K562 (cell line): ENCODE data around the gene ASIC1. TPM values are rescaled to one million over a fixed set of nuclear protein-coding genes. Genes with fewer than 3 reads are reported as not detected.

Experiments
- ATAC-seq: fragments of 200-7000 bp; cut with Tn5 transposase; 3 replicates; pipeline ENCODE4 v1.9.1; 2020; ENCODE audit warnings: moderate library complexity
- BruUV-seq: library from RNA; stranded (reverse); fragments of 400-500 nt; replicated peaks from 2 replicates; lab custom pipeline; 2021; lab: Mats Ljungman, UMichigan
- CTCF ChIA-PET: fragments of 300-600 bp; formaldehyde crosslinking; extraction: SDS; loops from one replicate; lab custom pipeline; 2021; ENCODE audit warnings: low intra/inter-chr PET ratio; lab: Yijun Ruan, JAX
- POLR2A ChIA-PET: fragments of 300-600, 350-650 bp; sonication (Branson Sonifier 250); formaldehyde crosslinking; extraction: SDS; loops from one replicate; lab custom pipeline; 2021; ENCODE audit warnings: antibody characterized with exemption, inconsistent platforms; lab: Yijun Ruan, JAX
- DNase-seq, 4 experiments: peaks; one replicate each; pipeline versions ENCODE4 v3.0.0 to v3.0.0-alpha.2; 2011 to 2018; ENCODE audit warnings: low spot score in 3 of 4, mixed read lengths in 3 of 4; ENCODE audit errors: extremely low read depth in 1 of 4
- FAIRE-seq: peaks from 2 replicates; lab custom pipeline; 2011; peaks lifted over from hg19 to GRCh38; lab: Jason Lieb, UNC
- H2AFZ ChIP-seq: 2 replicates; pipeline ENCODE4 v1.6.0; 2011; ENCODE audit warnings: low read depth, low read length, control low read depth, inconsistent platforms
- H3K27ac ChIP-seq: fragments of 200-600 bp; 3 replicates; pipeline ENCODE4 v1.8.0; 2011; ENCODE audit warnings: low read depth, mild to moderate bottlenecking, control low read depth, inconsistent platforms, low read length, moderate library complexity, mixed read lengths; ENCODE audit errors: extremely low read depth
- H3K27me3 ChIP-seq, 2 experiments: fragments of 300-600 bp in 1 of 2; 2 replicates in 1 of 2; 3 replicates in 1 of 2; pipeline versions ENCODE4 v1.6.0 to v1.8.0; 2011; ENCODE audit warnings: inconsistent platforms in 2 of 2, low read length in 2 of 2, mild to moderate bottlenecking in 1 of 2, mixed read lengths in 1 of 2, moderate library complexity in 1 of 2; ENCODE audit not compliant: control insufficient read depth in 2 of 2, insufficient read depth in 2 of 2
- H3K36me3 ChIP-seq: fragments of 300-600 bp; 3 replicates; pipeline ENCODE4 v1.8.0; 2011; ENCODE audit warnings: mild to moderate bottlenecking, low read length, inconsistent platforms; ENCODE audit not compliant: control insufficient read depth, insufficient read depth
- H3K4me1 ChIP-seq, 2 experiments: fragments of 200-600 bp in 1 of 2; replicated peaks in 1 of 2; 2 replicates in 1 of 2; 3 replicates in 1 of 2; pipeline versions ENCODE4 v1.5.1 to v1.8.0; 2011; ENCODE audit warnings: inconsistent platforms in 2 of 2, low read length in 2 of 2, mild to moderate bottlenecking in 1 of 2, mixed read lengths in 1 of 2, moderate library complexity in 1 of 2; ENCODE audit not compliant: control insufficient read depth in 2 of 2, insufficient read depth in 2 of 2
- H3K4me2 ChIP-seq: 2 replicates; pipeline ENCODE4 v1.6.1; 2011; ENCODE audit warnings: low read length, control low read depth, inconsistent platforms, mixed read lengths; ENCODE audit not compliant: insufficient read depth
- H3K4me3 ChIP-seq: fragments of 200-600 bp; sonication (generic), shearing (Covaris generic); 2 replicates; pipeline ENCODE4 v1.5.1; 2016; ENCODE audit warnings: control low read depth, inconsistent platforms
- H3K79me2 ChIP-seq: fragments of 200-600 bp; 3 replicates; pipeline ENCODE4 v1.8.0; 2011; ENCODE audit warnings: low read length, inconsistent platforms; ENCODE audit not compliant: control insufficient read depth, insufficient read depth
- H3K9ac ChIP-seq, 2 experiments: 2 replicates each; pipeline versions ENCODE4 v1.6.0 to v1.6.1; 2011; ENCODE audit warnings: low read depth in 2 of 2, low read length in 2 of 2, control low read depth in 1 of 2, inconsistent platforms in 1 of 2, mild to moderate bottlenecking in 1 of 2, mixed read lengths in 1 of 2; ENCODE audit not compliant: insufficient read depth in 1 of 2
- H3K9me1 ChIP-seq: one replicate; pipeline ENCODE4 v1.6.0; 2011; ENCODE audit warnings: inconsistent platforms, mild to moderate bottlenecking, low read length, moderate library complexity; ENCODE audit not compliant: control insufficient read depth, insufficient read depth
- H3K9me3 ChIP-seq: replicated peaks from 2 replicates; pipeline ENCODE4 v1.5.1; 2011; ENCODE audit warnings: low read depth, low read length, inconsistent platforms; ENCODE audit not compliant: control insufficient read depth, insufficient read depth
- H4K20me1 ChIP-seq: replicated peaks from 2 replicates; pipeline ENCODE4 v1.6.1; 2011; ENCODE audit warnings: low read length, inconsistent platforms, mixed read lengths; ENCODE audit not compliant: control insufficient read depth, insufficient read depth
- CCAR2 ChIP-seq: fragments of 200-400 bp; formaldehyde crosslinking; IDR thresholded peaks from 2 replicates; pipeline ENCODE4 v1.6.1; 2017; ENCODE audit warnings: mild to moderate bottlenecking, low read depth, low read length
- EWSR1 ChIP-seq: fragments of 450-650 bp; IDR thresholded peaks from 2 replicates; pipeline ENCODE4 v1.6.1; 2018; ENCODE audit warnings: borderline replicate concordance, mild to moderate bottlenecking, low read depth, moderate library complexity; ENCODE audit not compliant: partially characterized antibody
- HDAC3 ChIP-seq: fragments of 450-650 bp; IDR thresholded peaks from 2 replicates; pipeline ENCODE4 v1.6.1; 2018; ENCODE audit warnings: borderline replicate concordance, mild to moderate bottlenecking, moderate library complexity; ENCODE audit not compliant: partially characterized antibody
- KAT7 ChIP-seq: sonication (generic); formaldehyde crosslinking; IDR thresholded peaks from 2 replicates; pipeline ENCODE4 v1.8.0; 2022; ENCODE audit warnings: missing genetic modification reagents, mild to moderate bottlenecking, borderline replicate concordance
- MAFF ChIP-seq: IDR thresholded peaks from 2 replicates; pipeline ENCODE4 v1.6.1; 2012; ENCODE audit warnings: low read length, improper control_type of control experiment
- POLR3A ChIP-seq: IDR thresholded peaks from 2 replicates; pipeline ENCODE4 v1.6.1; 2011; ENCODE audit warnings: borderline replicate concordance, mild to moderate bottlenecking, moderate library complexity; ENCODE audit not compliant: insufficient read length, insufficient read depth; ENCODE audit errors: extremely low read depth
- PTTG1 ChIP-seq: fragments of 450-650 bp; IDR thresholded peaks from 2 replicates; pipeline ENCODE4 v1.6.1; 2016; ENCODE audit warnings: low read depth, mild to moderate bottlenecking, missing genetic modification characterization, missing compliant biosample characterization
- RBBP5 ChIP-seq: fragments of 200-600 bp; sonication (generic); IDR thresholded peaks from 2 replicates; pipeline ENCODE4 v1.6.1; 2012; ENCODE audit warnings: borderline replicate concordance, mild to moderate bottlenecking, low read length, control low read depth, inconsistent platforms; ENCODE audit not compliant: insufficient read depth, poor library complexity, severe bottlenecking
- TBL1XR1 ChIP-seq, 2 experiments: IDR thresholded peaks; 2 replicates each; pipeline ENCODE4 v1.6.1; 2012; ENCODE audit warnings: improper control_type of control experiment in 2 of 2, low read length in 2 of 2, mild to moderate bottlenecking in 1 of 2
- TFAM ChIP-seq: fragments of 250-450 bp; sonication (Bioruptor Pico); conservative IDR thresholded peaks from 2 replicates; pipeline ENCODE4 v1.5.0; 2021; ENCODE audit warnings: mild to moderate bottlenecking, moderate library complexity
- ZNF41 ChIP-seq: fragments of 250-450 bp; sonication (Bioruptor Pico); conservative IDR thresholded peaks from 2 replicates; pipeline ENCODE4 v1.4.0; 2020; ENCODE audit warnings: mild to moderate bottlenecking
- WGBS: fragments of 100-300 bp; shearing (Covaris generic); methylation state at CpG from one replicate; pipeline ENCODE4 v1.1.6; 2016; ENCODE audit warnings: low coverage, mixed read lengths; ENCODE audit not compliant: insufficient coverage; ENCODE audit errors: missing lambda C conversion rate; 5-methylcytosine and 5-hydroxymethylcytosine counted together
- in situ Hi-C: fragments of 300-500 bp; cut with MboI; formaldehyde crosslinking; loops from 4 replicates; pipeline ENCODE4 v1.15.0; 2018; ENCODE audit warnings: inconsistent platforms, mixed read lengths
- intact Hi-C: fragments of 100-400 bp; cut with micrococcal nuclease; formaldehyde crosslinking; loops from 2 replicates; pipeline ENCODE4 v1.14.2; 2022
- polyA plus RNA-seq, 8 experiments: library from polyadenylated mRNA; depleted of rRNA in 4 of 8; stranded (reverse) in 5 of 8; unstranded in 3 of 8; fragments of >200 nt; fragmentation: Nextera tagmentation in 2 of 8; fragmentation: Illumina TruSeq in 1 of 8; extraction: Ambion mirVana in 2 of 8; extraction: Trizol in 1 of 8; gene quantifications; 2 replicates each; pipeline versions ENCODE4 v1.2.1 to v1.2.3, GENCODE V29; 2011 to 2014; ENCODE audit warnings: inconsistent platforms in 1 of 8, missing spikeins in 1 of 8
- total RNA-seq, 7 experiments: library from RNA; depleted of rRNA in 6 of 7; stranded (reverse); fragments of >200 nt in 6 of 7; fragmentation: Illumina TruSeq in 2 of 7; extraction: Trizol in 2 of 7; gene quantifications; 2 replicates each; pipeline versions ENCODE4 v1.2.1 to v1.2.3, GENCODE V29; 2011 to 2021; ENCODE audit warnings: low replicate concordance in 1 of 7
- TF ChIP-seq, protein P1 (sequence below): fragments of 250-450 bp; sonication (Bioruptor Pico); IDR thresholded peaks from 2 replicates; pipeline ENCODE4 v1.4.0; 2020; ENCODE audit warnings: mild to moderate bottlenecking, moderate library complexity
- TF ChIP-seq, protein P2 (sequence below), 2 experiments: fragments of 200-800 bp in 1 of 2; sonication (Bioruptor generic) in 1 of 2; sonication (generic) in 1 of 2; formaldehyde crosslinking in 1 of 2; IDR thresholded peaks in 1 of 2; conservative IDR thresholded peaks in 1 of 2; 2 replicates each; pipeline versions ENCODE4 v1.5.0 to v1.6.1; 2016 to 2020; ENCODE audit warnings: missing compliant biosample characterization in 1 of 2, missing genetic modification characterization in 1 of 2, missing genetic modification reagents in 1 of 2
- TF ChIP-seq, protein P3 (sequence below): sonication (generic); formaldehyde crosslinking; IDR thresholded peaks from 2 replicates; pipeline ENCODE4 v1.8.0; 2022; ENCODE audit warnings: missing genetic modification reagents, mild to moderate bottlenecking, borderline replicate concordance

The ASIC1 gene
- total and polyA plus RNA-seq, 9 of the 15 experiments (the other 6 are each of a cell fraction or from before 2014, with no cell fraction given), result 0.01 to 1.7 (median 0.45) TPM

DNA sequence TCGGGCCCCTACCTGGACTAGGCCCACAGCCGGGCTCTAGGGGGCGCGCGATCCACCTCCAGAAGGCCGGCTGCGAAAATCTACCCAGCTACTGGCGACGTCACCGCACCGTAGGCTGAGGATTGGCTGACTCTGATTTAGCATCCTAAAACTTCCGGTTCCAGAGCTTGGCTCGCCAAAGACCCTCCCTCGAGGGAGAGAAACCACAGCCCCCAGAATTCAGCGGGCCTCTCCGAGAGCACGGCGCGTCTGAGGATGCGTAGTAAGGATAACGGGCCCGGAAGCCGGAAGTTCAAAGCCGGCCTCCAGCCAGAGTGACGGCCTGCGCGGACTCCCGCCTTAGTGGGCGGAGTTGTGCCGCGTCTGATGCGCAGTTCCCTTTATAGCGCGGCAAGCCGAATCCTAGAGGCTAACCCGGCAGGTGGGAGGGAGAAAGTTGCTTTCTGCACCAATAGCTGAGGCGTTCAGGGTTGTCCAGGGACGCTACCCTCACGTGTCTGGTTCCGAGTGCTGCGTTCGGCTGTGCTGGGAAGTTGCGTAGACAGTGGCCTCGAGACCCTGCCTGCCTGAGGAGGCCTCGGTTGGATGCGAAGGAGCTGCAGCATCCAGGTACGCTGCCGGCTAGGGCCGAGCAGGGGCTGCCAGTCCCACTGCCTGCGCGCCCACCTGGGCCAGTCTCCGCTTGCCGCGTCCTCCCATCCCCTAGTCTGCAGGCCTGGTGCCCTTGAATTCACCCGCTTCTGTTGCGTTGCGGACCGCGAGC is 54.5 kb downstream of the ASIC1 start, which contains the start of gene COX14:
Gene COX14, plus strand, starts transcription at position 544 of the 763 bp plus-strand sequence. CDS start 7,808 bp downstream, outside the sequence.
- H3K4me1 ChIP-seq, result peaks cover 29 to 48% of the 10 kb centered on the region in 2 experiments
- FAIRE-seq, result peak; percentile 100
- H2AFZ ChIP-seq, result peak within 1 kb of the TSS; percentile 90
- H3K9me1 ChIP-seq, result no peaks in the 10 kb centered on the region
- in situ Hi-C loops, result no loop called here
- peaks cover 13% of the 10 kb centered on the region; the same call in 2 of the 3 replicates for H3K36me3 ChIP-seq
- H3K4me3 ChIP-seq, result peak within 1 kb of the TSS; percentile 78
- no peaks in the 10 kb centered on the region for H3K27me3 ChIP-seq
- peak within 1 kb of the TSS; percentile 79 to 100 for H3K9ac ChIP-seq
- ATAC-seq, result peak; percentile 92
- peaks cover 43% of the 10 kb centered on the region for H3K79me2 ChIP-seq
- no peaks in the 10 kb centered on the region for H3K9me3 ChIP-seq
- WGBS, result under 1% methylated on average over 51 of the region's 59 CpGs
- peaks cover 5% of the 10 kb centered on the region; the same call in 1 of the 2 replicates for H4K20me1 ChIP-seq
- ChIA-PET POLR2A (interaction anchor here (0.6 to 2.8 kb wide), 22 partner anchors 8 to 1179 kb away, joined by 3 to 15 read pairs (median 4); partner anchors contain the start of genes CERS5 and GPD1), CTCF (interaction anchor here (0.8 to 1.3 kb wide), 3 partner anchors 24 to 145 kb away, joined by 3 to 4 read pairs (median 4); no protein-coding TSS in a partner anchor)
- peak; percentile 93 to 99 (median 96) for DNase-seq
- H3K27ac ChIP-seq, result peak within 1 kb of the TSS; percentile 87
- H3K4me2 ChIP-seq, result peak within 1 kb of the TSS; percentile 98
- TSS peak; percentile 45 for BruUV-seq
- intact Hi-C loops, result loop anchor here (1.0 kb wide), 1 partner anchor 27 kb away; the partner anchor contains the start of gene SMARCD1
- no peak for TF ChIP-seq KAT7 (CRISPR knock-in tag)
- peak in 1 of 2 experiments; percentile 27; a peak in 1 of 4 replicates for TF ChIP-seq TBL1XR1 (IDR thresholded peaks at IDR 0.05; ENCODE audit: low read length in 2 of 2)
- TF ChIP-seq ZNF41 (CRISPR knock-in tag), result no peak
- TF ChIP-seq RBBP5, result peak; percentile 79
- no peak for TF ChIP-seq MAFF
- no peak for TF ChIP-seq PTTG1 (tag)
- TF ChIP-seq, protein P1, sequence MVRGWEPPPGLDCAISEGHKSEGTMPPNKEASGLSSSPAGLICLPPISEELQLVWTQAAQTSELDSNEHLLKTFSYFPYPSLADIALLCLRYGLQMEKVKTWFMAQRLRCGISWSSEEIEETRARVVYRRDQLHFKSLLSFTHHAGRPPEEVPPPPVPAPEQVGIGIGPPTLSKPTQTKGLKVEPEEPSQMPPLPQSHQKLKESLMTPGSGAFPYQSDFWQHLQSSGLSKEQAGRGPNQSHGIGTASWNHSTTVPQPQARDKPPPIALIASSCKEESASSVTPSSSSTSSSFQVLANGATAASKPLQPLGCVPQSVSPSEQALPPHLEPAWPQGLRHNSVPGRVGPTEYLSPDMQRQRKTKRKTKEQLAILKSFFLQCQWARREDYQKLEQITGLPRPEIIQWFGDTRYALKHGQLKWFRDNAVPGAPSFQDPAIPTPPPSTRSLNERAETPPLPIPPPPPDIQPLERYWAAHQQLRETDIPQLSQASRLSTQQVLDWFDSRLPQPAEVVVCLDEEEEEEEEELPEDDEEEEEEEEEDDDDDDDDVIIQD (CRISPR knock-in tag), result no peak
- TF ChIP-seq, protein P2, sequence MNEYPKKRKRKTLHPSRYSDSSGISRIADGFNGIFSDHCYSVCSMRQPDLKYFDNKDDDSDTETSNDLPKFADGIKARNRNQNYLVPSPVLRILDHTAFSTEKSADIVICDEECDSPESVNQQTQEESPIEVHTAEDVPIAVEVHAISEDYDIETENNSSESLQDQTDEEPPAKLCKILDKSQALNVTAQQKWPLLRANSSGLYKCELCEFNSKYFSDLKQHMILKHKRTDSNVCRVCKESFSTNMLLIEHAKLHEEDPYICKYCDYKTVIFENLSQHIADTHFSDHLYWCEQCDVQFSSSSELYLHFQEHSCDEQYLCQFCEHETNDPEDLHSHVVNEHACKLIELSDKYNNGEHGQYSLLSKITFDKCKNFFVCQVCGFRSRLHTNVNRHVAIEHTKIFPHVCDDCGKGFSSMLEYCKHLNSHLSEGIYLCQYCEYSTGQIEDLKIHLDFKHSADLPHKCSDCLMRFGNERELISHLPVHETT (CRISPR knock-in tag; conservative IDR thresholded peaks at IDR 0.05 in 1 of 2, IDR thresholded peaks at IDR 0.05 in 1 of 2), result no peak
- TF ChIP-seq, protein P3, sequence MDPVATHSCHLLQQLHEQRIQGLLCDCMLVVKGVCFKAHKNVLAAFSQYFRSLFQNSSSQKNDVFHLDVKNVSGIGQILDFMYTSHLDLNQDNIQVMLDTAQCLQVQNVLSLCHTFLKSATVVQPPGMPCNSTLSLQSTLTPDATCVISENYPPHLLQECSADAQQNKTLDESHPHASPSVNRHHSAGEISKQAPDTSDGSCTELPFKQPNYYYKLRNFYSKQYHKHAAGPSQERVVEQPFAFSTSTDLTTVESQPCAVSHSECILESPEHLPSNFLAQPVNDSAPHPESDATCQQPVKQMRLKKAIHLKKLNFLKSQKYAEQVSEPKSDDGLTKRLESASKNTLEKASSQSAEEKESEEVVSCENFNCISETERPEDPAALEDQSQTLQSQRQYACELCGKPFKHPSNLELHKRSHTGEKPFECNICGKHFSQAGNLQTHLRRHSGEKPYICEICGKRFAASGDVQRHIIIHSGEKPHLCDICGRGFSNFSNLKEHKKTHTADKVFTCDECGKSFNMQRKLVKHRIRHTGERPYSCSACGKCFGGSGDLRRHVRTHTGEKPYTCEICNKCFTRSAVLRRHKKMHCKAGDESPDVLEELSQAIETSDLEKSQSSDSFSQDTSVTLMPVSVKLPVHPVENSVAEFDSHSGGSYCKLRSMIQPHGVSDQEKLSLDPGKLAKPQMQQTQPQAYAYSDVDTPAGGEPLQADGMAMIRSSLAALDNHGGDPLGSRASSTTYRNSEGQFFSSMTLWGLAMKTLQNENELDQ (CRISPR knock-in tag), result no peak
- no peak for TF ChIP-seq CCAR2
- no peak for TF ChIP-seq TFAM
- TF ChIP-seq EWSR1, result no peak
- no peak for TF ChIP-seq HDAC3
- no peak for TF ChIP-seq POLR3A
